ENCODE measurements around the gene DIO3.

- TF ChIP-seq CTCF (IDR thresholded peaks at IDR 0.05), result no peak
- TF ChIP-seq POLR2AphosphoS5 (IDR thresholded peaks at IDR 0.05), result no peak
- no peak for TF ChIP-seq POLR2A (IDR thresholded peaks at IDR 0.05)
These were observed 34.1 kb downstream of the DIO3 start for GRCh38 chr14:101595349-101595748.
